Epithelial cell of esophagus (primary cell): ENCODE measurements around the gene GGA1.
A peak's percentile ranks its signal among the peaks of the same experiment; 100 is the strongest.

ENCODE experiments used
- DNase-seq: peaks from one replicate; pipeline ENCODE4 v3.0.0; 2010; ENCODE audit warnings: low read depth
- H3K4me3 ChIP-seq: 2 replicates; pipeline ENCODE4 v1.5.1; 2011; ENCODE audit warnings: mild to moderate bottlenecking, low read length, control low read depth
- TF ChIP-seq, protein P1 (sequence below): IDR thresholded peaks from 2 replicates; pipeline ENCODE4 v1.5.1; 2011; ENCODE audit warnings: low read depth, mild to moderate bottlenecking, low read length, control low read depth, inconsistent platforms; ENCODE audit not compliant: insufficient read depth; ENCODE audit errors: missing control alignments

The GGA1 gene

DNA sequence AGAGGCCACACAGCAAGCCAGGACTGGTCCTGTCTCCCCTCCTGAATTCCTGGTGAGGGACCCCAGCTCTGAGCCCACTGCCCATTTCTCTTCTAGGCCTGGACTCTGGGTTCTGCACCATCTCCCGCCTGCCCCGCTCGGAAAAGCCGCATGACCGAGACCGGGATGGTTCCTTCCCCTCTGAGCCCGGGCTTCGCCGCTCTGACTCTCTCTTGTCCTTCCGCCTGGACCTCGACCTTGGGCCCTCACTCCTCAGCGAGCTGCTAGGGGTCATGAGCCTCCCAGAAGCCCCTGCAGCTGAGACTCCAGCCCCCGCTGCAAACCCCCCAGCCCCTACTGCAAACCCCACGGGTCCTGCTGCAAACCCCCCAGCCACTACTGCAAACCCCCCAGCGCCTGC lies 40.6 kb upstream of the GGA1 start:
- TF ChIP-seq, protein P1, sequence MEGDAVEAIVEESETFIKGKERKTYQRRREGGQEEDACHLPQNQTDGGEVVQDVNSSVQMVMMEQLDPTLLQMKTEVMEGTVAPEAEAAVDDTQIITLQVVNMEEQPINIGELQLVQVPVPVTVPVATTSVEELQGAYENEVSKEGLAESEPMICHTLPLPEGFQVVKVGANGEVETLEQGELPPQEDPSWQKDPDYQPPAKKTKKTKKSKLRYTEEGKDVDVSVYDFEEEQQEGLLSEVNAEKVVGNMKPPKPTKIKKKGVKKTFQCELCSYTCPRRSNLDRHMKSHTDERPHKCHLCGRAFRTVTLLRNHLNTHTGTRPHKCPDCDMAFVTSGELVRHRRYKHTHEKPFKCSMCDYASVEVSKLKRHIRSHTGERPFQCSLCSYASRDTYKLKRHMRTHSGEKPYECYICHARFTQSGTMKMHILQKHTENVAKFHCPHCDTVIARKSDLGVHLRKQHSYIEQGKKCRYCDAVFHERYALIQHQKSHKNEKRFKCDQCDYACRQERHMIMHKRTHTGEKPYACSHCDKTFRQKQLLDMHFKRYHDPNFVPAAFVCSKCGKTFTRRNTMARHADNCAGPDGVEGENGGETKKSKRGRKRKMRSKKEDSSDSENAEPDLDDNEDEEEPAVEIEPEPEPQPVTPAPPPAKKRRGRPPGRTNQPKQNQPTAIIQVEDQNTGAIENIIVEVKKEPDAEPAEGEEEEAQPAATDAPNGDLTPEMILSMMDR = no peak
- DNase-seq = no peak
- no peak overlapping the region for H3K4me3 ChIP-seq

DNA sequence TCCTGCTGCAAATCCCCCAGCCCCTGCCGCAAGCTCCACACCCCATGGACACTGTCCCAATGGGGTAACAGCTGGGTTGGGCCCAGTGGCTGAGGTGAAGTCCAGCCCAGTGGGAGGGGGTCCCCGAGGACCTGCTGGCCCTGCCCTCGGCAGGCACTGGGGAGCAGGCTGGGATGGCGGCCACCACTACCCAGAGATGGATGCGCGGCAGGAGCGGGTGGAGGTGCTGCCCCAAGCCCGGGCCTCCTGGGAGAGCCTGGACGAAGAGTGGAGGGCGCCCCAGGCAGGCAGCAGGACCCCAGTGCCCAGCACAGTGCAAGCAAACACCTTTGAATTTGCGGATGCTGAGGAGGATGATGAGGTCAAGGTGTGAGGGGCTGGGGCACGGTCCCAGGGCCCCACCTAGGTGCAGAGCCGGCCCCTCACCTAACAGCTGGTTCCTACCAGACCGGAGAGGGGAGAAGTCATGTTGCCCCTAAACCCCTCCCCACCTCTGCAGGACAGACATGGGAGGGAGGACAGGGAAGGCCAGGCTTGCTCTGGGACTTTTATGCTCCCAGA lies 40.1 kb upstream of the GGA1 start:
- H3K4me3 ChIP-seq = no peak overlapping the region
- TF ChIP-seq, protein P1 = no peak
- no peak for DNase-seq

DNA sequence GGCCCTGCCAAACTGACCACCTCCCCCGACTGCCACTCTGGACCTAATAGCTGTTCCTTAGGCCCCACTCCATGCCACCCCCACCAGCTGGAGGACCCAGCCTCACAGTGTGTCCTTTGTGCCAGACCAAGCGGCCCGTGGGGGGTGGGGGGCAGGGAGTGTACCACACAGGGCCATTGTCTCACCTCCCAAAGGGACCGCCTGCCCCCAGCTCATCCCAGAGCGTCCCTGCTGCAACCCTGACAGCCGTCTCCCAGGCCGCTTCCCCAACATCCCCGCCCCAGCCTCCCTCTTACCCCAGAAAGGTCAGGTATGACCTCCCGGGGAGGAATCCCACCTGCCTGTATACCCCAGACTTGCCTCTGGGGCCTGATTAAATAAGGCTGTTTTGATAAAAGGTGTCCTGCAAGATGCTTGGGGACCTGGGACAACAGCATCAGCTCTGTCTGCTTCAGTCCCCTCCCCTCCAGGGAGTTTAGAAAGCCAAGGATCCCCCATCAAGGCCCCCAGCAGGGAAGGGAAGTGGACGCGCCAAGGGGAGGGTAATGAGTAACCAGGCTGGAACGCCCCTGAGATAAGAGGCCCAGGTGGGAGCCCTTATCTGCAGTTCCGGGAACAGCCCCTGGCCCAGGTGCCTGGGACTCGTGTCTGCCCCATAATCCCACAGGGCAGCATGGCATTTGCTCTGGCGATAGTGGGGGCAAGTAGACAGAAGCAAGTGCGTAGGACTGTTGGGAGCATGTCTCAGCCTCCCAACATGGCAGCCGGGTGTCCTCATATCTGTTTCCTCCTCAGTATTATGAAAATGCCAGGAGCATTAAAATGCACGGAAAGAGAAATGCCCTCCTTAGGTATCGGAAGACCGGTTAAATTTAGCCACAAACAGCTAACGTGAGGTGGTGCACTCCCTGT lies 39.4 kb upstream of the GGA1 start:
- TF ChIP-seq, protein P1 = no peak
- DNase-seq = no peak
- no peak overlapping the region for H3K4me3 ChIP-seq

DNA sequence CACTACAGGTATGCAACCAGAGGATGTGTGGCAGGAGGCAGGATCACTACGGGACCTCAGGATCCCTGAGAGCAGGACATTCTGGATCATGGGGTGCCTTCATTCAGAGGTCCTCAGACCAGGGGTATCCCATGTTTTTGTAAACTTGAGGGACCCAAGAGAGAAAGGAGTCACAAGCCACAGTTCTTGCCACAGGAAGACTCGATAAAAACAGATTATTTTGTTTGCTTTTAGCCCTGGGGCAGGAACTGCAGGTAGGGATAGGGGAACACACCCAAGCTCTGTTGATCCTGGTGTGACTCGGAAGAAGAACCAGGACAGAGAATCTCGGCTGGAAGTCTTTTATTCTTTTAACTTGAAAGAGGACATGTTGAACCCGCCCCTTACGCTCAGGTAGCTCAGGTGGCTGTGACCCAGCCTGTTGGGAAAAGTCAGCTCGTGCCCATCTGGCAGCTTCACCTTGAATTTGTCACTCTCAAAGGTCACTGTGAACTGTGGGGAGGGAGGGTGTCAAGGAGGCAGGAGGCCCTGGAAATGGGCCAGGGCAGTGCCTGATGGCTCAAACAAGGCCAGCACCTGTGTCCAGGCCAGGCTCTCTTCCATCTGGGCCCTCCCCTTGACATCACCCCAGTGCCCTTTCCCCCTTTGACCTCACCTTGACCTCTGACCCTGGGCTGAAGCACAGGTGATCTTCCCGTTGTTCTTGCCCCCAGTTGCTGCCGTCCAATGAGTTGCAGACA lies 38.5 kb upstream of the GGA1 start:
- TF ChIP-seq, protein P1 = no peak
- H3K4me3 ChIP-seq = no peak overlapping the region
- DNase-seq = peak; percentile 41

DNA sequence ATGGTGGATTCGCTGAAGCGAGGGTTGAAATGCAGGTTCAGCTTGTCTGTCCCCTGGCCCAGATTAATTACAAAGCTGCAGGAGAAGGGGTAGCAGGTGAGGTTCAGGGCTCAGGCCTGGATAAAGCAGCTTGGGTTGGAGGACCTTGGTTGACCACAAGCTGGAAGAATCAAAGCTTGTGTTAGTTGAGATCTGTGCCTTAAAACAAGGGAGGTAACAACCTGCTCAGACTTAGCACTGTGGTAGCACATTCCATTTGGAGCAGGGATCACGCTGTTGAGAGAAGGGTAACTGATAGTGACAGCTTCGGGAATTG lies 38.0 kb upstream of the GGA1 start:
- TF ChIP-seq, protein P1 = no peak
- H3K4me3 ChIP-seq = no peak overlapping the region
- no peak for DNase-seq

DNA sequence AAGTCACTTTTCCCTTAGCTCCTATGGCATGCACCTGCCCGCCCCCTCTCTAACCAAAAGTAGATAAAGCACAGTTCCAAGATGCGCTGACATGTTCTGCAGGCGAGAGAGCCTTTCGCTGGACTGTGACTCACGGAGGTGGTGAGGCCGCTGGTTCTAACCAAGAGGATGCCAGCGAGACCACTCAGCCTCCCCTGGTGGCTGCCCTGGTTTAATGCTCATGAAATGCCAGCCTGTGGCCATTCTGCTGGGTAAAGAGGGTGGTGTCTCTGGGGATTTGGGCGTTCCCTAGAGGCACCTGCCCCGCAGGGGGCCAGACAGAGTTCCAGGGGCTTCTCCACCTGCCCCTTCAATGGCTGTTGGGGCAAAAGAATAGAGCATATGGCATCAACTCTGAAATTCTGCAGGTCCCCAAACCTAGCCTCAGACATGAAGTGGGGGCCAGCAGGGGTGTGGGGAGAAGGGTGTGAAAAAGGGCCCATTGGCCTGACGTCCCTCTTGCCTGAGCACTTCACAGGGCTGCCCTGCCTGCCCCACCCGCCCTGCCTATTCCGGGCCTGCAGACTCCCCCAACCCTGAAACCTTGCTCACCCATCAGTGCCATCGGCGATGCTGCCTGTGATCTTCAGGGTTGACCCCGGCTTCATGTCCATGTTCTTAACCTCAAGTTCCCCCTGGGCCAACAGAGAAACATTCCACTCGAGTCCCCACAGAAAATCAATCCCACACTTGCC lies 37.2 kb upstream of the GGA1 start:
- no peak overlapping the region for H3K4me3 ChIP-seq
- TF ChIP-seq, protein P1 = peak; percentile 13
- DNase-seq = peak; percentile 77
